ENCODE measurements around the gene DPM2. TPM values are rescaled to one million over a fixed set of nuclear protein-coding genes. Genes with fewer than 3 reads are reported as not detected.

DPM2 gene
- total and polyA plus RNA-seq, 2 of the 4 experiments (the other 2 are of a cell fraction): 10.8 to 60.6 TPM

DNA sequence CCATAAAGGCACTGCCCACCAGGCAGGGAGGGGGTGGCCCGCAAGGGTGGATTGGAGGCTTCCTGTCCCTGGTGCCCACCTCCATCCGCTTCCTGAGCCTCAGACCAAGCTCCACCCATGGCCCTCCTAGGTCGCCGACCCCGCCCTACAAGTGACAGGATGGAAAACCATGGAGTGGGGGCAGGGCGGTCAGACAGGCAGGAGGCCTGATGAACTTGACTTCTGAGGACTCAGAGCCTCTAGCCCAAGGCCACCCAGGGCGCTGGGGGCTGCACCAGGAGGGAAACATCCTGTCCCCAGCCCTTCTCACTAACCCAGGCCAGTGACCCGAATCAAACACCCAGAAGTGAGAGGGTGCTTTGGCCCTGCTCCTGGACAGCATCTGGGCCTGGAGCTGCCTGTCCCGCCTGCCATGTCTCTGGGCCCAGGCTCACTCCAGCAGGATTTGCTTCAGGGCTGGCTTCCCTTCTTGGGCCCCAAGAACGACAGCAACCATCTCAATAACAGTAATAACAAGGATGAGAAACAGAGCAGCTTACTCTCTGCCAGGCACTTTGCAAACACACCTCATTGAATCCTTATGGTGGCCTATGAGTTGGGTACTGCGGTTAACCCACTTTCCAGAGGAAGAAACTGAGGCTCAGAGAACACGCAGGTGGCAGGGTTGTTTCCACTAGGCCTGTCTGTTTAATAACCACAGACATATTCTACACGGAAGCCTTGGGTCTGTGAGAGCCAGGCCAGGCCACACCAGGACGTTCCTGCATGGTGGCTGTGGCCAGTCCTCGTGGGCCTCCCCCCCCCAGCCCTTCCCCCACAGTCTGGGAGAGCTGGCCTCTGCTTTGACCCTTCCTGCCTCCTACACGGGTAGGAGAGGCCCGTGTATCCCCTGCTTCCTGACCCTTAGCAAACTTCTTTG is 33.8 kb downstream of the DPM2 start (continued):
- no peak for TF ChIP-seq CTCF (conservative IDR thresholded peaks at IDR 0.05; ENCODE audit: low read depth, low read length)
- TF ChIP-seq RAD21 (IDR thresholded peaks at IDR 0.05; ENCODE audit: low read length): no peak

Measured in IMR-90 (cell line).